Adrenal gland (tissue), 12 donors: Measurements from ENCODE around the gene CCDC69. TPM values are rescaled to one million over a fixed set of nuclear protein-coding genes. Genes with fewer than 3 reads are reported as not detected.

ENCODE experiments used
- DNase-seq, 7 donors: peaks; one replicate each; pipeline ENCODE4 v3.0.0-alpha.2; 2019 to 2020
- H3K27ac ChIP-seq, 5 donors: fragments of 200-600 bp; sonication (generic) in 4 of 5; 1 replicate in 3 of 5; 2 replicates in 2 of 5; pipeline versions ENCODE4 v1.5.1 to v1.8.0; 2016 to 2020; ENCODE audit warnings: mild to moderate bottlenecking in 1 of 5
- H3K27me3 ChIP-seq: fragments of 200-600 bp; 2 replicates; pipeline ENCODE4 v1.8.0; 2021
- H3K36me3 ChIP-seq, 2 donors: fragments of 200-600 bp; replicated peaks in 1 of 2; 1 replicate in 1 of 2; 2 replicates in 1 of 2; pipeline versions ENCODE4 v1.5.1 to v1.8.0; 2018 to 2022
- H3K4me1 ChIP-seq, 2 donors: fragments of 200-600 bp; replicated peaks in 1 of 2; 1 replicate in 1 of 2; 2 replicates in 1 of 2; pipeline versions ENCODE4 v1.5.1 to v1.8.0; 2018 to 2021
- H3K4me3 ChIP-seq, 4 donors: fragments of 200-600 bp; sonication (generic) in 3 of 4; one replicate each; pipeline ENCODE4 v1.5.1; 2016 to 2018
- H3K9me3 ChIP-seq, 3 donors: fragments of 200-600 bp; sonication (generic) in 1 of 3; replicated peaks in 1 of 3; 1 replicate in 2 of 3; 2 replicates in 1 of 3; pipeline versions ENCODE4 v1.5.1 to v1.8.0; 2016 to 2021
- POLR2A ChIP-seq, 2 donors: fragments of 450-650 bp; IDR thresholded peaks; one replicate each; pipeline ENCODE4 v1.6.1; 2017; ENCODE audit warnings: antibody characterized with exemption in 2 of 2, mild to moderate bottlenecking in 2 of 2, moderate library complexity in 1 of 2
- WGBS, 4 donors: extraction: QIAGEN DNeasy Blood & Tissue Kit in 2 of 4; methylation state at CpG; one replicate each; pipeline versions ENCODE4 v1.1.5 to v1.1.7; 2013 to 2017; 5-methylcytosine and 5-hydroxymethylcytosine counted together
- intact Hi-C, 2 donors: fragments of 100-400 bp; cut with DNase I; formaldehyde crosslinking; loops; one replicate each; pipeline versions ENCODE4 v1.14.1 to v1.15.0; 2022 to 2023
- polyA plus RNA-seq, 3 donors: library from polyadenylated mRNA; stranded (reverse); fragments of 200-250 nt in 2 of 3; fragments of 350-450 nt in 1 of 3; fragmentation: Illumina TruSeq in 1 of 3; extraction: RNeasy Lipid Tissue Mini Kit (QIAGEN cat#74804) in 1 of 3; gene quantifications; one replicate each; pipeline ENCODE4 v1.2.3, GENCODE V29; 2013 to 2014
- total RNA-seq, 9 donors: library from RNA; depleted of rRNA in 4 of 9; stranded (reverse); fragments of >200 nt in 4 of 9; fragments of 120-200 nt in 1 of 9; fragmentation: NEBNext Ultra II Directional in 1 of 9; extraction: Animal tissue kit (Norgen Biotek cat#: 25700) in 1 of 9; gene quantifications; one replicate each; pipeline versions ENCODE4 v1.1.0 to v1.2.4, GENCODE V29; 2013 to 2023
- TF ChIP-seq, protein P1 (sequence below), 6 experiments: fragments of 450-650 bp in 4 of 6; fragments of 200-600 bp in 2 of 6; sonication (generic) in 1 of 6; IDR thresholded peaks; 1 replicate in 5 of 6; 2 replicates in 1 of 6; pipeline versions ENCODE4 v1.5.1 to v1.8.0; 2016 to 2021; ENCODE audit warnings: antibody characterized with exemption in 6 of 6, mild to moderate bottlenecking in 2 of 6, moderate library complexity in 1 of 6
- donor health status: healthy with polysubstance abuse.
- donor health status: Bipolar disorder and iron deficiency.
- donor health status: DM: yes; HTN: yes; CAD: no.
- donor health status: DM: no; HTN: no; CAD: no.
- donor health status: DM: no; HTN: no; CAD: no.
- donor health status: DM: yes; HTN: yes; CAD: no.

The CCDC69 gene
- total and polyA plus RNA-seq, 12 donors = 76.1 to 241 (median 174) TPM

DNA sequence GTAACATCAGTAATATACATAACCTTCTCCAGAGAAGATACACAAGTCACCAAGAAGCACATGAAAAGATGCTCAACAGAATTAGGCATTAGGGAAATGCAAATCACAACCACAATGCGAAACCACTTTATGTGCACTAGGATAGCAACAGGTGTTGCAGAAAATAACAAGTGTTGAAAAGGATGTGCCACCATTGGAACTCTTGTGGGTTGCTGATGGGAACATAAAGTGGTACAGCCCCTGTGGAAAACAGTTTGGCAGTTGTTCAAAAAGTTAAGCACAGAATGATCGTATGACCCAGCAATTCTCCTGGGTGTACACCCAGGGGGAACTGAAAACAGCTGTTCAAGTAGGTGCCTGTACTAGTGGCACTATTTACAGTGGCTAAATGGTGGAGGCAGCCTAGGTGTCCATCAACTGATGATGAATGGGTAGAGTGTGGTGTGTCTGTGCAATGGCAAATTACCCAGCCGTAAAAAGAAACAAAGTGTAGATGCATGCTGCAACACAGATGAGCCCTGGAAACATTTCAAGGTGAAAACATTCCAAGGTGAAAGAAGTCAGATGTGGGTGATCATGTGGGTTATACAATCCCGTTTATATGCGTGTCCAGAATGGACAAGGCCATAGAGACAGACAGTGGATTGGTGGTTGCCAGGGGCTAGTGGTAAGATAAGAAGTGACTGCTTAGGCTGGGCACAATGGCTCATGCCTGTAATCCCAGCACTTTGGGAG lies 27.2 kb downstream of the CCDC69 start:
- DNase-seq = peak; percentile 44 to 82 (median 68)
- no peaks in the 10 kb centered on the region for H3K9me3 ChIP-seq
- TF ChIP-seq, protein P1, sequence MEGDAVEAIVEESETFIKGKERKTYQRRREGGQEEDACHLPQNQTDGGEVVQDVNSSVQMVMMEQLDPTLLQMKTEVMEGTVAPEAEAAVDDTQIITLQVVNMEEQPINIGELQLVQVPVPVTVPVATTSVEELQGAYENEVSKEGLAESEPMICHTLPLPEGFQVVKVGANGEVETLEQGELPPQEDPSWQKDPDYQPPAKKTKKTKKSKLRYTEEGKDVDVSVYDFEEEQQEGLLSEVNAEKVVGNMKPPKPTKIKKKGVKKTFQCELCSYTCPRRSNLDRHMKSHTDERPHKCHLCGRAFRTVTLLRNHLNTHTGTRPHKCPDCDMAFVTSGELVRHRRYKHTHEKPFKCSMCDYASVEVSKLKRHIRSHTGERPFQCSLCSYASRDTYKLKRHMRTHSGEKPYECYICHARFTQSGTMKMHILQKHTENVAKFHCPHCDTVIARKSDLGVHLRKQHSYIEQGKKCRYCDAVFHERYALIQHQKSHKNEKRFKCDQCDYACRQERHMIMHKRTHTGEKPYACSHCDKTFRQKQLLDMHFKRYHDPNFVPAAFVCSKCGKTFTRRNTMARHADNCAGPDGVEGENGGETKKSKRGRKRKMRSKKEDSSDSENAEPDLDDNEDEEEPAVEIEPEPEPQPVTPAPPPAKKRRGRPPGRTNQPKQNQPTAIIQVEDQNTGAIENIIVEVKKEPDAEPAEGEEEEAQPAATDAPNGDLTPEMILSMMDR (IDR thresholded peaks at IDR 0.05) = no peak
- TF ChIP-seq POLR2A (IDR thresholded peaks at IDR 0.05) = no peak
- peaks cover 16 to 17% of the 10 kb centered on the region in 2 donors for H3K4me1 ChIP-seq
- H3K27me3 ChIP-seq = no peaks in the 10 kb centered on the region
- peaks cover 0 to 22% of the 10 kb centered on the region in 2 donors for H3K36me3 ChIP-seq
- H3K27ac ChIP-seq = peak overlapping the region in 3 of 5 donors; percentile 69 to 86 (median 72)
- intact Hi-C loops = no loop called here
- 48 to 61% (median 57%) methylated on average over 5 of the region's 5 CpGs for WGBS, 4 donors
- no peak overlapping the region for H3K4me3 ChIP-seq

DNA sequence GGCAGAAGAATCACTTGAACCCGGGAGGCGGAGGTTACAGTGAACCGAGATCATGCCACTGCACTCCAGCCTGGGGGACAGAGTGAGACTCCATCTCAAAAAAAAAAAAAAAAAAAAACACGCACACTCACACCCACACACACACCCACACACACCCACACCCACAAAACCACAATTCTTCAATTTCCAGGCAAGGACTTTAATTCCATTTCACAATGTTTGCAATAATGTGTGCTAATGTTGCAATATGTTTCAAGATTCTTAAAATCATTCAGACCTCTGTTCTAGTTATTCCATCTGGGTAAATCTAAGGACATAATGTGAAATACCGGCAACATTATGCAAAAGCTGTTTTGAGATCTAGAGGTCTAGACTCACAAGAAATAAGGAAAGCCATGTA lies 28.3 kb downstream of the CCDC69 start:
- peak overlapping the region in 3 of 5 donors; percentile 69 to 86 (median 72) for H3K27ac ChIP-seq
- H3K27me3 ChIP-seq = no peaks in the 10 kb centered on the region
- H3K4me3 ChIP-seq = no peak overlapping the region
- TF ChIP-seq, protein P1 (IDR thresholded peaks at IDR 0.05) = no peak
- no peak for TF ChIP-seq POLR2A (IDR thresholded peaks at IDR 0.05)
- no peaks in the 10 kb centered on the region for H3K9me3 ChIP-seq
- H3K36me3 ChIP-seq = peaks cover 0 to 16% of the 10 kb centered on the region in 2 donors
- WGBS, 4 donors = 76 to 84% (median 78%) methylated on average over 5 of the region's 5 CpGs
- intact Hi-C loops = no loop called here
- DNase-seq = peak in 2 of 7 donors; percentile 8 to 20
- peaks cover 10 to 13% of the 10 kb centered on the region in 2 donors for H3K4me1 ChIP-seq

DNA sequence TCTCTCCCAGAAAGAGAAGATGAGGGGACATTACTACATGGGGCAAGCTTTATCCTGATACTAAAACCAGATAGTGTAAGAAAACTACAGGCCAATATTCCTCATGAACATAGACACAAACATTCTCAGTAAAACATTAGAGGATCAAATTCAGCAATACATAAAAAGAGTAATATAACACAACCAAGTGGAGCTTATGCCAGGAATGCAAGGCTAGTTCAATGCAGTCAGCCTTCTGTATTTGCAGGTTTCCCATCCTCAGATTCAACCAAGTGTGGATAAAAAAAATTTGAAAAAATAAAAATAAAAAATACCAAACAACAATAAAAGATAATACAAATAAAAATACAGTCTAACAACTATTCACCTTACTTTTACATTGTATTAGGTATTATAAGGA lies 31.3 kb downstream of the CCDC69 start:
- Histone ChIP-seq H3K9me3 (peaks cover 0 to 5% (median 0%) of the 10 kb centered on the region in 3 donors), H3K4me3 (no peak overlapping the region), H3K27ac (no peak overlapping the region), H3K36me3 (no peaks in the 10 kb centered on the region), H3K4me1 (peaks cover 6 to 7% of the 10 kb centered on the region in 2 donors), H3K27me3 (no peaks in the 10 kb centered on the region)
- intact Hi-C loops = no loop called here
- TF ChIP-seq, protein P1 (IDR thresholded peaks at IDR 0.05) = no peak
- no peak for TF ChIP-seq POLR2A (IDR thresholded peaks at IDR 0.05)
- DNase-seq = no peak

DNA sequence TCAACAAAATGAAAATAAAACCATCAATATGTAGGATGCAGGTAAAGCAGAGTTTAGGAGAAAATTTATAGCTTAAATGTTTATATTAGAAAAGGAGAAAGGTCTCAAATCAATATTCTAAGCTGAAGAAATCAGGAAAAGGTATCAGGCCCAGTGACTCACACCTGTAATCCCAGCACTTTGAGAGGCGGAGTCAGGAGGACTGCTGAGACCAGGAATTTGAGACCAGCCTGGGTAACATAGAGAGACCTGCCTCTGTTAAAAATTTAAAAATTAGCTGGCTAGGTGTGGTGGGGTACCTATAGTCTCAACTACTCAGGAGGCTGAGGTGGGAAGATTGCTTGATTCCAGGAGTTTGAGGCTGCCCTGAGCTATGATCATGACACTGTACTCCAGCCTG lies 32.2 kb downstream of the CCDC69 start:
- H3K4me1 ChIP-seq = peaks cover 0 to 3% of the 10 kb centered on the region in 2 donors
- TF ChIP-seq, protein P1 (IDR thresholded peaks at IDR 0.05) = no peak
- TF ChIP-seq POLR2A (IDR thresholded peaks at IDR 0.05) = no peak
- no peak overlapping the region for H3K27ac ChIP-seq
- no peak overlapping the region for H3K4me3 ChIP-seq
- no peaks in the 10 kb centered on the region for H3K36me3 ChIP-seq
- no peaks in the 10 kb centered on the region for H3K27me3 ChIP-seq
- DNase-seq = peak in 1 of 7 donors; percentile 14
- 92 to 100% (median 94%) methylated on average over 1 of the region's 1 CpG for WGBS, 4 donors
- H3K9me3 ChIP-seq = peaks cover 0 to 5% (median 0%) of the 10 kb centered on the region in 3 donors
- intact Hi-C loops = no loop called here
